CD8-positive, alpha-beta memory T cell (primary cell): ENCODE data around the gene ZNF536. TPM values are rescaled to one million over a fixed set of nuclear protein-coding genes. Genes with fewer than 3 reads are reported as not detected.

Experiments used
- CTCF ChIA-PET: fragments of 350-600 bp; sonication (Branson Sonifier 250); formaldehyde crosslinking; loops from one replicate; lab custom pipeline; 2021; ENCODE audit warnings: antibody characterized with exemption; lab: Charles Lee
- POLR2A ChIA-PET: fragments of 350-600 bp; sonication (Branson Sonifier 250); formaldehyde crosslinking; loops from one replicate; lab custom pipeline; 2021; ENCODE audit warnings: antibody characterized with exemption; lab: Charles Lee
- DNase-seq, 5 donors: peaks; one replicate each; pipeline versions ENCODE4 v3.0.0 to v3.0.0-alpha.2; 2020 to 2022; ENCODE audit warnings: mixed read lengths in 1 of 5
- H3K27ac ChIP-seq: one replicate; pipeline ENCODE4 v1.7.0; 2013; ENCODE audit warnings: low read depth, mild to moderate bottlenecking, low read length, moderate library complexity
- H3K27me3 ChIP-seq: 2 replicates; pipeline ENCODE4 v1.7.0; 2013; ENCODE audit warnings: low read length, mild to moderate bottlenecking; ENCODE audit not compliant: insufficient read depth, poor library complexity, severe bottlenecking
- H3K36me3 ChIP-seq: 2 replicates; pipeline ENCODE4 v1.7.0; 2013; ENCODE audit warnings: mild to moderate bottlenecking, low read length, moderate library complexity; ENCODE audit not compliant: insufficient read depth
- H3K4me1 ChIP-seq: 2 replicates; pipeline ENCODE4 v1.7.0; 2013; ENCODE audit warnings: mild to moderate bottlenecking, low read length, moderate library complexity; ENCODE audit not compliant: insufficient read depth
- H3K4me3 ChIP-seq: 2 replicates; pipeline ENCODE4 v1.7.0; 2013; ENCODE audit warnings: mild to moderate bottlenecking, low read length
- H3K9me3 ChIP-seq: 2 replicates; pipeline ENCODE4 v1.7.0; 2013; ENCODE audit warnings: mild to moderate bottlenecking, low read length
- H3K27ac Mint-ChIP-seq, 8 donors: one replicate each; pipeline ENCODE4 v1.8.0; 2020 to 2021; ENCODE audit warnings: mixed read lengths in 8 of 8, mild to moderate bottlenecking in 6 of 8, inconsistent platforms in 3 of 8, moderate library complexity in 3 of 8
- H3K27me3 Mint-ChIP-seq, 2 donors: one replicate each; pipeline ENCODE4 v1.8.0; 2020 to 2021; ENCODE audit warnings: mixed read lengths in 2 of 2, mild to moderate bottlenecking in 1 of 2, moderate library complexity in 1 of 2
- H3K36me3 Mint-ChIP-seq, 3 donors: one replicate each; pipeline ENCODE4 v1.8.0; 2020 to 2021; ENCODE audit warnings: mixed read lengths in 3 of 3, inconsistent platforms in 1 of 3, mild to moderate bottlenecking in 1 of 3
- H3K4me1 Mint-ChIP-seq, 3 donors: one replicate each; pipeline ENCODE4 v1.8.0; 2020 to 2021; ENCODE audit warnings: mixed read lengths in 3 of 3, inconsistent platforms in 1 of 3, mild to moderate bottlenecking in 1 of 3
- H3K4me3 Mint-ChIP-seq, 7 donors: one replicate each; pipeline ENCODE4 v1.8.0; 2020 to 2021; ENCODE audit warnings: mixed read lengths in 7 of 7, mild to moderate bottlenecking in 6 of 7, moderate library complexity in 4 of 7, inconsistent platforms in 2 of 7
- H3K9me3 Mint-ChIP-seq, 5 donors: one replicate each; pipeline ENCODE4 v1.8.0; 2020 to 2022; ENCODE audit warnings: mixed read lengths in 5 of 5, mild to moderate bottlenecking in 3 of 5, moderate library complexity in 2 of 5, inconsistent platforms in 1 of 5
- polyA plus RNA-seq: library from polyadenylated mRNA; unstranded; fragments of 300-500 nt; fragmentation: Illumina TruSeq; gene quantifications from one replicate; pipeline ENCODE4 v1.2.3, GENCODE V29; 2021
- total RNA-seq, 2 experiments: library from RNA; stranded (reverse); gene quantifications; one replicate each; pipeline ENCODE4 v1.2.3, GENCODE V29; 2021

The ZNF536 gene
- total and polyA plus RNA-seq, 3 experiments from 2014 or later, result not detected

DNA sequence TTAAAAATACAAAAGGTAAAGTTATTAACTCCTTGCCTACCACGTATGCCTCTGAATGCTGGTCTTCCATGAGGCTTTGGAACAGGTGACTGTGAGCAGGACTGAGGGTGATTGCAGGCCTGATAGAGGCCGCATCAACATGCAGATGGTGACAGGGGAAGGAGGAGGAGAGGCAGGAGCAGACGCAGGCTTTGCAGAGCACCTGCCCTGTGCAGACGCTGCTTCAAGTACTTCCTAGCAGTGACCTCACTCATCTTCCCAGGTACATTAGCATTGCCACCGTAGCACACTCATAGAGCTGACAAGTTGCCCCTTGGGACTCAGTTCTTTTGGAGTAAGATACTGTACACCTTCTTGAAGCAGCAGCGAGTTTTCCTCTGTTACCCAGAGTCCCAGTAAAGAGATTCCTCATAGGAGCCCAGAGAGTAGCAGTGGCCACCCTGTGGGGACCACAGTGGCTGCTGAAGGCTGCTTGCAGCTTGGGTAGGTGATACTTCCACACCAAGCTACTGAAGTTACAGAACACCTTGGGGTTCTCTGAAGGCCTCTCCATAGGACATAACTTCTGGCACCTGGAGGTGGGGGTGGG, 56.0 kb downstream of the ZNF536 start:
- no peak overlapping the region for H3K4me3 Mint-ChIP-seq
- POLR2A ChIA-PET, result no interaction called here

DNA sequence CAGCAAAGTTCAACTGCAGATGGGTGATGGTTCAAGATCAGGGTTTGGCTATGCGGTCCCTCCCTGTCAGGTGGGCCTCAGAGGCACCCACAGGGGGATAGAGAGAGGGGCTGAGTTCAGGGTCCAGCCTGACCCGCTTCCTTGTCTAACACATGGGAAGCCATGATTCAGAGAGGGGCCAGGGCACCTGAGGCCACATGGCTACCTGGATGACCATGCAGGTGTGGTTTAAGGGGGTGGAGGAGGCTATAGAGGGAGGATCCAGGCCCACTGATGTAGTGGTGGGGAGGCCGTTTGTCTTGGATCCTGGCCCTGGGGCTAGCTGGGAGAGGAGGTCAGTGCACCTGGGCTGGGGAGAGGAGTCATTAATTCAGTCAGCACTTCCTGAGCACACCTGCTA, 56.7 kb downstream of the ZNF536 start:
- H3K27ac ChIP-seq, result no peak overlapping the region
- ChIA-PET CTCF (no interaction called here), POLR2A (no interaction called here)
- H3K4me1 Mint-ChIP-seq, result no peaks in the 10 kb centered on the region
- no peak overlapping the region for H3K27ac Mint-ChIP-seq
- DNase-seq, result no peak
- H3K36me3 ChIP-seq, result no peaks in the 10 kb centered on the region
- no peaks in the 10 kb centered on the region for H3K9me3 ChIP-seq
- H3K4me1 ChIP-seq, result no peaks in the 10 kb centered on the region
- no peaks in the 10 kb centered on the region for H3K36me3 Mint-ChIP-seq
- no peaks in the 10 kb centered on the region for H3K27me3 ChIP-seq
- H3K9me3 Mint-ChIP-seq, result peaks cover 0 to 9% (median 5%) of the 10 kb centered on the region in 5 donors
- peaks cover 4 to 7% of the 10 kb centered on the region in 2 donors for H3K27me3 Mint-ChIP-seq
- no peak overlapping the region for H3K4me3 Mint-ChIP-seq
- no peak overlapping the region for H3K4me3 ChIP-seq

More for the DNA sequence above, 56.0 kb downstream of the ZNF536 start:
- Mint-ChIP-seq H3K36me3 (no peaks in the 10 kb centered on the region), H3K9me3 (peaks cover 0 to 9% (median 7%) of the 10 kb centered on the region in 5 donors), H3K27ac (no peak overlapping the region), H3K27me3 (peaks cover 4 to 7% of the 10 kb centered on the region in 2 donors), H3K4me1 (no peaks in the 10 kb centered on the region)
- no peaks in the 10 kb centered on the region for H3K27me3 ChIP-seq
- no peaks in the 10 kb centered on the region for H3K4me1 ChIP-seq
- H3K27ac ChIP-seq, result no peak overlapping the region
- no peaks in the 10 kb centered on the region for H3K9me3 ChIP-seq
- DNase-seq, result no peak
- CTCF ChIA-PET, result no interaction called here
- H3K36me3 ChIP-seq, result no peaks in the 10 kb centered on the region
- no peak overlapping the region for H3K4me3 ChIP-seq

DNA sequence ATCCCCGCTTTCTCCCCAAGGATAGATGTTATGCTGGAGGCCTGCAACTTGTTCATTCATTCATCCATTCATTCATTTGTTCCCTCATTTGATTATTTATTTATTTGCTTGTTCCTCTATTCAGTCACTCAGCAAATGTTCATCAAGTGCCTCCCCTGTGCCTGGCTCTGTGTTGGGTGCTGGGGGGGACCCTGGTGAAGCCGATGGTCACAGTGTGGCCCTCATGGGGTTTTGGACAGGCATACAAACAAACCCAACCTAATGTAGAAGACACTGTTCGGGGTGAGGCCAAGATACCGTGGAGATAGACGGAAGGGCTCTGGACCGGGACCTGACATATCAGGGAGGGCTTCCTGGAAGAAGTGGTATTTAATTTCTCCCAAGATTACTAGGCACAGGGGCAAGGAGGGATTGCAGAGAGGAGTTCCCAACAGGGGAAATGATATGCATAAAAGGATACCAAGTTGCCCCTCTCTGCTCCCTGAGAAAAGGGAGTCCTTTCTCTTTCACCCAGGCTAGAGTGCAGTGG, 58.1 kb downstream of the ZNF536 start:
- no peaks in the 10 kb centered on the region for H3K4me1 ChIP-seq
- Mint-ChIP-seq H3K4me1 (no peaks in the 10 kb centered on the region), H3K9me3 (peaks cover 0 to 9% (median 5%) of the 10 kb centered on the region in 5 donors), H3K36me3 (no peaks in the 10 kb centered on the region), H3K27ac (no peak overlapping the region), H3K4me3 (no peak overlapping the region), H3K27me3 (peaks cover 4 to 5% of the 10 kb centered on the region in 2 donors)
- no peak for DNase-seq
- H3K9me3 ChIP-seq, result no peaks in the 10 kb centered on the region
- H3K36me3 ChIP-seq, result no peaks in the 10 kb centered on the region
- no peak overlapping the region for H3K4me3 ChIP-seq
- CTCF ChIA-PET, result no interaction called here
- POLR2A ChIA-PET, result no interaction called here
- no peaks in the 10 kb centered on the region for H3K27me3 ChIP-seq
- no peak overlapping the region for H3K27ac ChIP-seq

DNA sequence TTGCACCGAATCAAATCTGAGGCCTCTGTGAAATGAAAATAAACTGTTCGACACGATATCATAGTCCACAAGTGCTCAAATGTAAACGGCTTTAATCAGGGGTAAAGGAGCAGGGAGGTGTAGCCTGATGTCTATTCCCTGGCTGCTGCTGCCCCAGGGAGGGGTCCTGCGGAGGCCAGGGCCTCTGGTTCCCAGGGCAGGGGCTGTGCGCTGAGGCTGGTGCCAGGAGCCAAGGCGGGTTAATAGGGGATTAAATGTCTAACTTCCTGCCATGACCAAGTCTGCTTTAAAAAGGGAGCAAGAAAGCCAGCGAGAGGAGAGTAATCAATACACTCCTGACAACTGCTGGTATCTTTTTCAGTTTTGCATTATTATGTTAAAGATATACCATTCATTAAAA, 59.4 kb downstream of the ZNF536 start:
- Histone ChIP-seq H3K27ac (no peak overlapping the region), H3K9me3 (no peaks in the 10 kb centered on the region), H3K4me3 (no peak overlapping the region), H3K36me3 (no peaks in the 10 kb centered on the region), H3K27me3 (no peaks in the 10 kb centered on the region), H3K4me1 (no peaks in the 10 kb centered on the region)
- Mint-ChIP-seq H3K4me1 (no peaks in the 10 kb centered on the region), H3K36me3 (no peaks in the 10 kb centered on the region), H3K27ac (no peak overlapping the region), H3K9me3 (peaks cover 0 to 9% (median 1%) of the 10 kb centered on the region in 5 donors), H3K27me3 (peaks cover 4 to 5% of the 10 kb centered on the region in 2 donors), H3K4me3 (no peak overlapping the region)
- POLR2A ChIA-PET, result no interaction called here
- CTCF ChIA-PET, result no interaction called here
- no peak for DNase-seq

DNA sequence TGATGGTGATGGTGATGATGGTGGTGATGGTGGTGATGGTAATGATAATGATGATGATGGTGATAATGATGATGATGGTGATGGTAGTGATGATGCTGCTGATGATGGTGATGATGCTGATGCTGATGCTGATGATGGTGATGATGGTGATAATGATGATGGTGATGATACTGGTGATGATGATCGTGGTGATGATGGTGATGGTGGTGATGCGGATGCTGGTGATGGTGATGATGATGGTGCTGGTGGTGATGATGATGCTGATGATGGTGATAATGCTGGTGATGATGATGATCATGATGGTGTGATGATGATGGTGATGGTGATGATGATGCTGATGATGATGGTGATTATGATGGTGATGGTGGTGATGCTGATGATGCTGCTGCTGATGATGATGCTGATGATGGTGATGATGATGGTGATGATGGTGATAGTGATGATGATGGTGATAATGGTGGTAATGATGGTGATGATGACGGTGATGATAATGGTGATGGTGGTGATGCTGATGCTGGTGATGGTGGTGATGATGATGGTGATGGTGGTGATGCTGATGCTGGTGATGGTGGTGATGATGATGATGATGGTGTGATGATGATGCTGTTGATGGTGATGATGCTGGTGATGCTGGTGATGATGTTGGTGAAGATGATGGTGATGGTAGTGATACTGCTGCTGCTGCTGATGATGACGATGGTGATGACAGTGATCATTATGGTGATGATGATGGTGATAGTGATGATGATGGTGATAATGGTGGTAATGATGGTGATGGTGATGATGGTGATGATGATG, 62.8 kb downstream of the ZNF536 start:
- H3K27ac ChIP-seq, result no peak overlapping the region
- H3K4me1 ChIP-seq, result no peaks in the 10 kb centered on the region
- no peak overlapping the region for H3K27ac Mint-ChIP-seq
- H3K4me3 ChIP-seq, result no peak overlapping the region
- ChIA-PET POLR2A (no interaction called here), CTCF (no interaction called here)
- H3K27me3 Mint-ChIP-seq, result peaks cover 0 to 4% of the 10 kb centered on the region in 2 donors
- no peaks in the 10 kb centered on the region for H3K36me3 Mint-ChIP-seq
- no peak overlapping the region for H3K4me3 Mint-ChIP-seq
- peaks cover 0 to 4% (median 1%) of the 10 kb centered on the region in 5 donors for H3K9me3 Mint-ChIP-seq
- no peaks in the 10 kb centered on the region for H3K9me3 ChIP-seq
- no peaks in the 10 kb centered on the region for H3K27me3 ChIP-seq
- no peaks in the 10 kb centered on the region for H3K36me3 ChIP-seq
- no peak for DNase-seq
- H3K4me1 Mint-ChIP-seq, result no peaks in the 10 kb centered on the region

DNA sequence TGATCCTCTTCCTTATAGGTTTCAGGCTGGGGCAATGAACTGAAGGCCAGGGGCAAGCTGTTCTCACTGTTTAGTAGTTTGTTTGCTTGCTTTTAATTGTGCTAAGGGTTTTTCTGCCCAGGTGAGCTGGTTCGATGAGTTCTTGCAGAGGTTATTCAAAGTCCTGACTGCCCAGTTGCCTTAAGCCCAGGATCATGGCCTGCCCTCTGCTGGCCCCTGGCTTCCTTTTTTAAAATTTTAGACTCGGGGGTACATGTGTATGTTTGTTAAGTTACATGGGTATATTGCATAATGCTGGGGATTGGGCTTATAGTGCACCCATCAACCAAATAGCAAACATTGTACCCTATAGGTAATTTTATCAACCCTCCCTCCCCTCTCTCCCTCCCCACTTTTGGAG, 65.7 kb downstream of the ZNF536 start:
- no peak for DNase-seq
- Histone ChIP-seq H3K27me3 (no peaks in the 10 kb centered on the region), H3K36me3 (no peaks in the 10 kb centered on the region), H3K4me1 (no peaks in the 10 kb centered on the region), H3K9me3 (no peaks in the 10 kb centered on the region), H3K4me3 (no peak overlapping the region), H3K27ac (no peak overlapping the region)
- Mint-ChIP-seq H3K9me3 (peaks cover 0 to 2% (median 0%) of the 10 kb centered on the region in 5 donors), H3K4me3 (no peak overlapping the region), H3K4me1 (no peaks in the 10 kb centered on the region), H3K27ac (no peak overlapping the region), H3K27me3 (peaks cover 0 to 2% of the 10 kb centered on the region in 2 donors), H3K36me3 (no peaks in the 10 kb centered on the region)
- ChIA-PET CTCF (no interaction called here), POLR2A (no interaction called here)

DNA sequence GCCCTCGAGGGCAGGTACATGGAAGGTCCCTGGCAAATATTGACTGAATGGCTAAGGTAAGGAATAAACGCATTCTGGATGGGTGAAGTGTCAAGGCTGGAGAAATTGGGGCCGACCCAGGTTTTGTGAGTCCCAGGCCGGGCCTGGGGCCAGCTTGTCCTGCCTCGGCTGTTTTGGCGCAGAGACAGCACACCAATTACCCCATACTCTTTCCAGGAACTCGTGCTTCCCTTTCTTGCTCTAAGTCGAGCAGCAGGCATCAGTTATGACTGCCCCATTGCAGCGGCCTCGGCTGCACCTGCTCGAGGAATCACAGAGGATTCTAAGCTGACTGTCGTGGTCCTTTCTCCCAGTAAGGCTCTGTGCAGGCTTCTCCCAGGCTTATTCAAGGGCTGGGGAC, 67.1 kb downstream of the ZNF536 start:
- DNase-seq, result no peak
- CTCF ChIA-PET, result no interaction called here
- no peaks in the 10 kb centered on the region for H3K36me3 Mint-ChIP-seq
- no peaks in the 10 kb centered on the region for H3K4me1 Mint-ChIP-seq
- no peak overlapping the region for H3K27ac ChIP-seq
- POLR2A ChIA-PET, result no interaction called here
- no peak overlapping the region for H3K4me3 ChIP-seq
- no peaks in the 10 kb centered on the region for H3K27me3 ChIP-seq
- H3K27ac Mint-ChIP-seq, result no peak overlapping the region
- peaks cover 0 to 5% (median 3%) of the 10 kb centered on the region in 5 donors for H3K9me3 Mint-ChIP-seq
- H3K4me1 ChIP-seq, result no peaks in the 10 kb centered on the region
- H3K4me3 Mint-ChIP-seq, result no peak overlapping the region
- H3K9me3 ChIP-seq, result no peaks in the 10 kb centered on the region
- H3K27me3 Mint-ChIP-seq, result peaks cover 0 to 3% of the 10 kb centered on the region in 2 donors
- no peaks in the 10 kb centered on the region for H3K36me3 ChIP-seq

DNA sequence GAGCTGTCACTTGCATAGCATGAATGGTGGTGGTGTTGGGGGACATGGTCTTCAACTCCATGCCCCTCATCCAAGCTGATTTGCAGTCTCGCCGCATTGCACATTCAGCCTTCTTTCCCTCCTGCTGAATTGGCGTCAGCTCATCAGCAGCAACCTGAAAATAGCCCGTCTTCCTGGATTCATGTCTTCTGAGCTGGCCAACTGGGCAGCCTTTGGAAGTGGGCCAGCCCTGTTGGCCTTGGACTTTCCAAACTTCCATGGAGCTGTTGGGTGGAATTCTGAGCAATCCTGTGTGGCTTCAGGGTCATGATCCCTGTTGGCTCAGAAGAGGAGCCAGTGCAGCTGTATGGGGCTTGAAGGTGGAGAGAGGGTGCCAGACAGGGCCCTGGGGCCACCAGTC, 68.8 kb downstream of the ZNF536 start:
- ChIA-PET CTCF (no interaction called here), POLR2A (no interaction called here)
- no peaks in the 10 kb centered on the region for H3K27me3 ChIP-seq
- Mint-ChIP-seq H3K9me3 (peaks cover 0 to 5% (median 3%) of the 10 kb centered on the region in 5 donors), H3K4me1 (no peaks in the 10 kb centered on the region), H3K27ac (no peak overlapping the region), H3K36me3 (no peaks in the 10 kb centered on the region), H3K4me3 (no peak overlapping the region), H3K27me3 (peaks cover 0 to 3% of the 10 kb centered on the region in 2 donors)
- H3K4me1 ChIP-seq, result no peaks in the 10 kb centered on the region
- no peak overlapping the region for H3K27ac ChIP-seq
- no peaks in the 10 kb centered on the region for H3K9me3 ChIP-seq
- H3K4me3 ChIP-seq, result no peak overlapping the region
- no peaks in the 10 kb centered on the region for H3K36me3 ChIP-seq
- DNase-seq, result no peak
